ENCODE measurements around the gene FCGR2B.
"Not testable (repeated sequence)": the region's sequence is repeated elsewhere in the genome, so short reads cannot be mapped to it uniquely, and the experiment has no call there.

- not testable (repeated sequence) for TF ChIP-seq ZFP30 (CRISPR knock-in tag; IDR thresholded peaks at IDR 0.05); CSRNP3 (CRISPR knock-in tag; IDR thresholded peaks at IDR 0.05); GLIS3 (CRISPR knock-in tag; IDR thresholded peaks at IDR 0.05); PATZ1 (CRISPR knock-in tag; IDR thresholded peaks at IDR 0.05; ENCODE audit: borderline replicate concordance); ZNF8 (CRISPR knock-in tag; IDR thresholded peaks at IDR 0.05); POU6F1 (CRISPR knock-in tag; IDR thresholded peaks at IDR 0.05; ENCODE audit: borderline replicate concordance, low read depth); ESRRG (CRISPR knock-in tag; IDR thresholded peaks at IDR 0.05); OSR1 (CRISPR knock-in tag; IDR thresholded peaks at IDR 0.05); CSDC2 (CRISPR knock-in tag; IDR thresholded peaks at IDR 0.05); ZFP3 (CRISPR knock-in tag; IDR thresholded peaks at IDR 0.05); ZNF70 (CRISPR knock-in tag; IDR thresholded peaks at IDR 0.05); PPARA (CRISPR knock-in tag; IDR thresholded peaks at IDR 0.05; ENCODE audit: borderline replicate concordance); CREB5 (CRISPR knock-in tag; IDR thresholded peaks at IDR 0.05; ENCODE audit: low read depth)
Measured at GRCh38 chr1:161663569-161663968, 626 bp downstream of the FCGR2B start.

Data from SK-N-SH treated with all-trans-retinoic acid at 6 μM for 48 hours (cell line).